ENCODE results near the gene EIF2B1.

- TF ChIP-seq YY1 (IDR thresholded peaks at IDR 0.05; ENCODE audit: insufficient read depth, insufficient read length) (no peak), SUZ12 (IDR thresholded peaks at IDR 0.05; ENCODE audit: extremely low read depth, insufficient read depth, insufficient read length) (no peak)
These were observed 14.9 kb upstream of the EIF2B1 start for GRCh38 chr12:123648401-123648800.

Data from NT2/D1 (cell line).